ENCODE measurements around the gene PLCG1. TPM values are rescaled to one million over a fixed set of nuclear protein-coding genes. Genes with fewer than 3 reads are reported as not detected.

Gene PLCG1
- polyA plus RNA-seq, 2 of the 4 experiments (the other 2 are of a cell fraction): 22.0 to 65.0 TPM

DNA sequence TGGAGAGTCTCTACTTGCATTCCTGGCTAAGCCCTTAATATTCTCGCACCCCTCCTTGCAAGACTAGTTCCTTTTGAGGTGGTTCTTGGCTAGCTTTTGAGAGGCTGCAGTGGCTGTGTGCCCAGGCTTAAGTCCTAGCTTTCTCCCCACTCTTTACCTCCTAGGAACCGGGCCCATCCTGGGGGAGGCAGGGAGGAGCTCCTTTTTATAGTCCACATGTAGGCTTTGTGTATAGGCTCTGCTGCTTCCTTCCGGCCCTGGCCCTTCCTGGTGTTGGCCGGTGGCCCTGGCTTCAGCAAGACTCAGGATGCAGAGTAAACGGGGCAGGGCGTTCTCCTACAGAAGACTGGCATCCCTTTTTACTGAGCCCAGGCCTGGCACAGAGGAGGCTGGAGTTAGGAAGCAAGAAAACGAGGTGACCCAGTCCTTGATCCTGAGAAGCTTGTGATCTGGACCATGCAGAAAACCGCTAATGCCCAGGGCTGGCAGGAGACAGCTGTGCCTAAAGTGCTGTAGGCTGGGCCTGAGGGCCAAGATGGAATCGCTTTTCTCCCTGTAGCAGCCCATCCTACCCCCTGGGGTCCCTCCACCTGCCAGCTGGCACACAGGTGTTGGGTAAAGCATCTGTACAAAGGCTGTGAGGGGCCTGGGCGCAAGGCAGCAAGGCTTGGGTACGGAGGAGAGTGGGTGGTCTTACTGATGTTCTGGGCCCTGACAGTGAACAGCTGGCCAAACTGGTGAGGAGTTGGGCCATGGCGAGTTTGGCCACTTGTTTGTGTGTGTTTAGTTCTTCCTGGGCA lies 8.7 kb downstream of the PLCG1 start:
- ChIA-PET CTCF (interaction anchor here (0.6 to 3.4 kb wide), 11 partner anchors 11 to 199 kb away, joined by 3 to 22 read pairs (median 3); no protein-coding TSS in a partner anchor), POLR2A (no interaction called here)
- no peak overlapping the region for H3K4me2 ChIP-seq
- TF ChIP-seq HES2 (IDR thresholded peaks at IDR 0.05) (no peak), NFE2L2 (conservative IDR thresholded peaks at IDR 0.05; ENCODE audit: low read length) (no peak), POLR2A (IDR thresholded peaks at IDR 0.05; ENCODE audit: low read length) (no peak), EHMT2 (IDR thresholded peaks at IDR 0.05; ENCODE audit: low read depth) (no peak), EHF (CRISPR knock-in tag; IDR thresholded peaks at IDR 0.05) (no peak), RAD21 (conservative IDR thresholded peaks at IDR 0.05 in 1 of 2, IDR thresholded peaks at IDR 0.05 in 1 of 2) (no peak), HOXB5 (CRISPR knock-in tag; IDR thresholded peaks at IDR 0.05) (no peak), FOSB (CRISPR knock-in tag; IDR thresholded peaks at IDR 0.05) (no peak), TP53 (CRISPR knock-in tag; IDR thresholded peaks at IDR 0.05) (no peak), JUN (IDR thresholded peaks at IDR 0.05) (no peak), MAFK (IDR thresholded peaks at IDR 0.05; ENCODE audit: partially characterized antibody) (no peak), ATOH8 (CRISPR knock-in tag; IDR thresholded peaks at IDR 0.05; ENCODE audit: low read depth) (no peak), PHF8 (IDR thresholded peaks at IDR 0.05; ENCODE audit: borderline replicate concordance, low read depth) (no peak)
- TF ChIP-seq, protein P1, sequence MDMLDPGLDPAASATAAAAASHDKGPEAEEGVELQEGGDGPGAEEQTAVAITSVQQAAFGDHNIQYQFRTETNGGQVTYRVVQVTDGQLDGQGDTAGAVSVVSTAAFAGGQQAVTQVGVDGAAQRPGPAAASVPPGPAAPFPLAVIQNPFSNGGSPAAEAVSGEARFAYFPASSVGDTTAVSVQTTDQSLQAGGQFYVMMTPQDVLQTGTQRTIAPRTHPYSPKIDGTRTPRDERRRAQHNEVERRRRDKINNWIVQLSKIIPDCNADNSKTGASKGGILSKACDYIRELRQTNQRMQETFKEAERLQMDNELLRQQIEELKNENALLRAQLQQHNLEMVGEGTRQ (IDR thresholded peaks at IDR 0.05): no peak
- TF ChIP-seq, protein P2, sequence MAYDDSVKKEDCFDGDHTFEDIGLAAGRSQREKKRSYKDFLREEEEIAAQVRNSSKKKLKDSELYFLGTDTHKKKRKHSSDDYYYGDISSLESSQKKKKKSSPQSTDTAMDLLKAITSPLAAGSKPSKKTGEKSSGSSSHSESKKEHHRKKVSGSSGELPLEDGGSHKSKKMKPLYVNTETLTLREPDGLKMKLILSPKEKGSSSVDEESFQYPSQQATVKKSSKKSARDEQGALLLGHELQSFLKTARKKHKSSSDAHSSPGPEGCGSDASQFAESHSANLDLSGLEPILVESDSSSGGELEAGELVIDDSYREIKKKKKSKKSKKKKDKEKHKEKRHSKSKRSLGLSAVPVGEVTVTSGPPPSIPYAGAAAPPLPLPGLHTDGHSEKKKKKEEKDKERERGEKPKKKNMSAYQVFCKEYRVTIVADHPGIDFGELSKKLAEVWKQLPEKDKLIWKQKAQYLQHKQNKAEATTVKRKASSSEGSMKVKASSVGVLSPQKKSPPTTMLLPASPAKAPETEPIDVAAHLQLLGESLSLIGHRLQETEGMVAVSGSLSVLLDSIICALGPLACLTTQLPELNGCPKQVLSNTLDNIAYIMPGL (CRISPR knock-in tag; IDR thresholded peaks at IDR 0.05; ENCODE audit: borderline replicate concordance): no peak
- DNase-seq (ENCODE audit: low read depth in 1 of 2, low spot score in 1 of 2) (no peak), FAIRE-seq (no peak), ATAC-seq (no peak)
- H3K27ac ChIP-seq: no peak overlapping the region
- no peaks in the 10 kb centered on the region for H3K9me3 ChIP-seq
- H3K4me1 ChIP-seq: 0 out of 3 replicates have a peak, but pooled peaks cover 8% of the 10 kb centered on the region
- H3K4me3 ChIP-seq: no peak overlapping the region
- WGBS (ENCODE audit: missing lambda C conversion rate): 94% methylated on average over 11 of the region's 12 CpGs

- ChIA-PET POLR2A (no interaction called here), CTCF (interaction anchor here (1.4 to 3.4 kb wide), 3 partner anchors 13 to 193 kb away, joined by 3 to 22 read pairs (median 5); partner anchors contain the start of gene LPIN3)
- Histone ChIP-seq H3K4me1 (0 out of 3 replicates have a peak, but pooled peaks cover 8% of the 10 kb centered on the region), H3K27ac (no peak overlapping the region), H3K4me3 (no peak overlapping the region), H3K4me2 (no peak overlapping the region), H3K9me3 (no peaks in the 10 kb centered on the region)
- 94% methylated on average over 8 of the region's 8 CpGs for WGBS (ENCODE audit: missing lambda C conversion rate)
- TF ChIP-seq CHD4 (IDR thresholded peaks at IDR 0.05; ENCODE audit: borderline replicate concordance) (no peak), KDM1A (IDR thresholded peaks at IDR 0.05; ENCODE audit: low read depth) (no peak), HEYL (CRISPR knock-in tag; IDR thresholded peaks at IDR 0.05) (no peak), EHF (CRISPR knock-in tag; IDR thresholded peaks at IDR 0.05) (no peak), TFCP2L1 (CRISPR knock-in tag; IDR thresholded peaks at IDR 0.05) (no peak), HOXB13 (CRISPR knock-in tag; IDR thresholded peaks at IDR 0.05; ENCODE audit: low read depth) (no peak)
- TF ChIP-seq, protein P3, sequence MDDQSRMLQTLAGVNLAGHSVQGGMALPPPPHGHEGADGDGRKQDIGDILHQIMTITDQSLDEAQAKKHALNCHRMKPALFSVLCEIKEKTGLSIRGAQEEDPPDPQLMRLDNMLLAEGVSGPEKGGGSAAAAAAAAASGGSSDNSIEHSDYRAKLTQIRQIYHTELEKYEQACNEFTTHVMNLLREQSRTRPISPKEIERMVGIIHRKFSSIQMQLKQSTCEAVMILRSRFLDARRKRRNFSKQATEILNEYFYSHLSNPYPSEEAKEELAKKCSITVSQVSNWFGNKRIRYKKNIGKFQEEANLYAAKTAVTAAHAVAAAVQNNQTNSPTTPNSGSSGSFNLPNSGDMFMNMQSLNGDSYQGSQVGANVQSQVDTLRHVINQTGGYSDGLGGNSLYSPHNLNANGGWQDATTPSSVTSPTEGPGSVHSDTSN (IDR thresholded peaks at IDR 0.05): no peak
- ATAC-seq (no peak), DNase-seq (ENCODE audit: low read depth in 1 of 2, low spot score in 1 of 2) (no peak), FAIRE-seq (no peak)
Observed at GRCh38 chr20:41147767-41148191, 10.4 kb downstream of the PLCG1 start.
